ENCODE measurements around the gene XIRP2. TPM values are rescaled to one million over a fixed set of nuclear protein-coding genes. Genes with fewer than 3 reads are reported as not detected.

Gene XIRP2
- total and polyA plus RNA-seq, 2 of the 4 experiments (the other 2 are of a cell fraction) = 0.05 to 0.18 TPM

DNA sequence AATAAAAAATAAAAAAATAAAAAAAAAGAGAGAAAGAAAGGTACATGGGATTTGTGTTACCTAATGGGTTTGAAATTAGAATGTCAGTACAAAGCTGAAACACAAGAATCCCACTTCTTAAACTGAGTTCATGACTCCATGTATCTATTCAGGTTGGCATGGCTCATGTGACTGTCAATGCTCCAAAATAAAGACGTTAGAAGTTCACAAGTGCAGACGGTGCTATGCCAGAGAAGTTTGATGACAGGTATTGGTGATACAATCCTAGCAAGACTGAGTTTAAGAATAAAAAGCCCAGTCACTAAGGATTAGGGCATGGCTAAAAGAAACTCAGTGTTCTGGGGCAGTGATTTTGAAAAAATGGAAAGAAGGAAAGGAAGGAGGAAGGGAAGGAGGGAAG is 254.3 kb downstream of the XIRP2 start:
- Histone ChIP-seq H3K14ac (replicated peaks; ENCODE audit: low read depth, low read length) (no peak overlapping the region), H3K27ac (ENCODE audit: insufficient read depth, low read length) (no peak overlapping the region), H3K27me3 (ENCODE audit: control insufficient read depth, insufficient read depth, low read length) (no peaks in the 10 kb centered on the region), H2BK5ac (ENCODE audit: low read depth, low read length, poor library complexity, severe bottlenecking) (no peak overlapping the region), H2BK15ac (ENCODE audit: low read depth, low read length) (peak overlapping the region; percentile 45; the same call in 2 of the 3 replicates), H3K4me1 (ENCODE audit: control insufficient read depth, insufficient read depth, low read length) (peaks cover 6% of the 10 kb centered on the region), H3K4me2 (ENCODE audit: low read depth, low read length) (no peak overlapping the region), H2BK120ac (ENCODE audit: low read depth, low read length) (peak overlapping the region; percentile 77), H2BK20ac (ENCODE audit: low read depth, low read length) (peak overlapping the region; percentile 64; the same call in 1 of the 2 replicates), H2AK5ac (ENCODE audit: low read depth, low read length) (no peak overlapping the region), H3K56ac (ENCODE audit: extremely low read depth, insufficient read depth, low read length) (no peak overlapping the region), H3K4me3 (ENCODE audit: insufficient read depth, low read depth, low read length) (no peak overlapping the region), H3K9ac (ENCODE audit: low read depth, low read length) (no peak overlapping the region), H4K8ac (ENCODE audit: low read depth in 2 of 2, low read length in 2 of 2) (no peak overlapping the region; a peak in 1 of 4 replicates), H3K9me1 (ENCODE audit: insufficient read depth, low read length) (no peaks in the 10 kb centered on the region), H3K79me1 (ENCODE audit: low read depth in 1 of 2, low read length in 2 of 2) (no peaks in the 10 kb centered on the region), H4K91ac (ENCODE audit: insufficient read depth, low read depth, low read length) (no peak overlapping the region), H4K20me1 (ENCODE audit: insufficient read depth, low read length) (no peaks in the 10 kb centered on the region), H3K18ac (ENCODE audit: low read depth, low read length) (peak overlapping the region; percentile 25; the same call in 1 of the 2 replicates), H3K9me3 (ENCODE audit: control insufficient read depth, insufficient read depth, low read length) (no peaks in the 10 kb centered on the region), H2AFZ (replicated peaks; ENCODE audit: low read length, poor library complexity) (no peak overlapping the region), H3K23ac (ENCODE audit: low read depth, low read length) (no peak overlapping the region), H2AK9ac (replicated peaks; ENCODE audit: low read depth, low read length, poor library complexity) (no peak overlapping the region), H3K36me3 (ENCODE audit: control insufficient read depth, insufficient read depth, low read length) (no peaks in the 10 kb centered on the region), H4K5ac (ENCODE audit: low read depth, low read length) (no peak overlapping the region), H3K4ac (ENCODE audit: low read depth, low read length) (no peak overlapping the region)
- ChIA-PET POLR2A (ENCODE audit: unreplicated experiment) (no interaction called here), CTCF (interaction anchor here (0.6 kb wide), 1 partner anchor 108 kb away, joined by 3 read pairs; no protein-coding TSS in a partner anchor)
- dilution Hi-C loops (cut with HindIII; ENCODE audit: low sequenced_read_pairs, unreplicated experiment) = no loop called here
- in situ Hi-C loops (cut with MboI; ENCODE audit: low sequenced_read_pairs) = no loop called here
- no peak for TF ChIP-seq RFX5 (IDR thresholded peaks at IDR 0.05; ENCODE audit: low read depth, low read length)
- TF ChIP-seq SMC3 (IDR thresholded peaks at IDR 0.05; ENCODE audit: low read depth, low read length) = no peak
- no peak for TF ChIP-seq CEBPB (IDR thresholded peaks at IDR 0.05; ENCODE audit: low read depth, low read length)
- no peak for ATAC-seq (ENCODE audit: low read depth)
- DNase-seq = no peak
- WGBS, 2 experiments (ENCODE audit: extremely low coverage in 2 of 2, insufficient read length in 1 of 2) = no CpG with 5 or more reads among the region's 2 CpGs
- intact Hi-C loops (cut with micrococcal nuclease) = loop anchor here (5.0 kb wide), 1 partner anchor 35 kb away; no protein-coding TSS in a partner anchor
- BruUV-seq (replicated peaks) = no TSS peak
